Activated effector memory CD4-positive, alpha-beta T cell treated with Interleukin-2 at 50 U/mL for 16 hours (primary cell): ENCODE measurements around the gene TIMMDC1.
"Not testable (repeated sequence)": the region's sequence is repeated elsewhere in the genome, so short reads cannot be mapped to it uniquely, and the experiment has no call there.

Experiments used
- DNase-seq: peaks from one replicate; pipeline ENCODE4 v3.0.0-alpha.2; 2020

TIMMDC1 gene

GRCh38 chr3:119514637-119515036 lies 16.3 kb downstream of the TIMMDC1 start:
- DNase-seq: no peak

GRCh38 chr3:119517112-119517511 lies 18.8 kb downstream of the TIMMDC1 start:
- no peak for DNase-seq

- no peak for DNase-seq
Observed at GRCh38 chr3:119518026-119518425, 19.7 kb downstream of the TIMMDC1 start.

GRCh38 chr3:119524931-119525662 lies 26.8 kb downstream of the TIMMDC1 start:
- no peak for DNase-seq

- no peak for DNase-seq
Observed at GRCh38 chr3:119527714-119528113, 29.4 kb downstream of the TIMMDC1 start.

- DNase-seq: no peak
Observed at GRCh38 chr3:119529883-119530282, 31.5 kb downstream of the TIMMDC1 start.

- no peak for DNase-seq
Observed at GRCh38 chr3:119530456-119530855, 32.1 kb downstream of the TIMMDC1 start.

GRCh38 chr3:119531151-119531550 lies 32.8 kb downstream of the TIMMDC1 start:
- DNase-seq: no peak

- no peak for DNase-seq
Observed at GRCh38 chr3:119534296-119534695, 35.9 kb downstream of the TIMMDC1 start.

GRCh38 chr3:119536757-119537156 lies 38.4 kb downstream of the TIMMDC1 start:
- DNase-seq: no peak

- DNase-seq: no peak
Observed at GRCh38 chr3:119538772-119539171, 40.4 kb downstream of the TIMMDC1 start.

GRCh38 chr3:119541547-119541946 lies 43.2 kb downstream of the TIMMDC1 start:
- DNase-seq: no peak

GRCh38 chr3:119542168-119542767 lies 43.9 kb downstream of the TIMMDC1 start:
- no peak for DNase-seq

GRCh38 chr3:119543147-119543546 lies 44.8 kb downstream of the TIMMDC1 start:
- DNase-seq: no peak

GRCh38 chr3:119547227-119547626 lies 48.9 kb downstream of the TIMMDC1 start:
- no peak for DNase-seq

- no peak for DNase-seq
Observed at GRCh38 chr3:119548341-119548740, 50.0 kb downstream of the TIMMDC1 start.

GRCh38 chr3:119550192-119550910 lies 52.0 kb downstream of the TIMMDC1 start:
- DNase-seq: no peak

GRCh38 chr3:119551598-119551997 lies 53.3 kb downstream of the TIMMDC1 start:
- no peak for DNase-seq

GRCh38 chr3:119552928-119553327 lies 54.6 kb downstream of the TIMMDC1 start:
- DNase-seq: not testable (repeated sequence)

- DNase-seq: no peak
Observed at GRCh38 chr3:119553823-119554415, 55.6 kb downstream of the TIMMDC1 start.

GRCh38 chr3:119555309-119555735 lies 57.0 kb downstream of the TIMMDC1 start:
- DNase-seq: no peak

GRCh38 chr3:119555929-119556328 lies 57.6 kb downstream of the TIMMDC1 start:
- no peak for DNase-seq

- no peak for DNase-seq
Observed at GRCh38 chr3:119557192-119557876, 59.0 kb downstream of the TIMMDC1 start.
